OCI-LY1 (cell line): ENCODE measurements around the gene SPRY4.

ENCODE experiments used
- CTCF ChIP-seq: fragments of 200-600 bp; sonication (generic), shearing (Covaris generic); IDR thresholded peaks from 2 replicates; pipeline ENCODE4 v1.5.1; 2017; ENCODE audit warnings: mild to moderate bottlenecking, antibody characterized with exemption, low read length, moderate library complexity, mixed read lengths
- EZH2 ChIP-seq: fragments of 200-600 bp; sonication (generic), shearing (Covaris generic); IDR thresholded peaks from 2 replicates; pipeline ENCODE4 v1.8.0; 2017; ENCODE audit warnings: borderline replicate concordance, mixed run types, mild to moderate bottlenecking, antibody characterized with exemption, low read length, moderate library complexity, mixed read lengths

DNA sequence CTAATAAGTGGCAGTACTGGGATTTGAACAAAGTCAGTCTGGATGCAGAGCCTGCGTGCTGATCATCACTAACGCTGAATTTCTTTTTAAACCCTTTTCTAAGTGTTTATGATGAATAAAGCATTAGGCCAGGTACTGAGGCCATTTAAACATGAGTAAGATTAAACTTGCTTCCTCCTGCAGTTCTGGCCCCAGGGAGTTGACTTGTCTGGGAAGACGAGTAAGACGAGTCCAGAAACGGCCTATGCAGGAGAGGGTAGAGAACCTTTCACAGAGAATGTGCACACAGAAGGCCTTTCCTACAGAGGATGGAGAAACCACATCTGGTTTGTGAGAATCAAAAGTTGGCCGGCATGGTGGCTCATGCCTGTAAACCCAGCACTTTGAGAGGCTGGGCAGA is 42.9 kb downstream of the SPRY4 start:
- TF ChIP-seq CTCF (no peak), EZH2 (no peak)
